Measurements from ENCODE around the gene CEBPA. TPM values are rescaled to one million over a fixed set of nuclear protein-coding genes. Genes with fewer than 3 reads are reported as not detected.

Gene CEBPA
- total RNA-seq (1 to 10 TPM; 1.1 to 1.3 TPM), polyA plus RNA-seq (1.6 TPM)

DNA sequence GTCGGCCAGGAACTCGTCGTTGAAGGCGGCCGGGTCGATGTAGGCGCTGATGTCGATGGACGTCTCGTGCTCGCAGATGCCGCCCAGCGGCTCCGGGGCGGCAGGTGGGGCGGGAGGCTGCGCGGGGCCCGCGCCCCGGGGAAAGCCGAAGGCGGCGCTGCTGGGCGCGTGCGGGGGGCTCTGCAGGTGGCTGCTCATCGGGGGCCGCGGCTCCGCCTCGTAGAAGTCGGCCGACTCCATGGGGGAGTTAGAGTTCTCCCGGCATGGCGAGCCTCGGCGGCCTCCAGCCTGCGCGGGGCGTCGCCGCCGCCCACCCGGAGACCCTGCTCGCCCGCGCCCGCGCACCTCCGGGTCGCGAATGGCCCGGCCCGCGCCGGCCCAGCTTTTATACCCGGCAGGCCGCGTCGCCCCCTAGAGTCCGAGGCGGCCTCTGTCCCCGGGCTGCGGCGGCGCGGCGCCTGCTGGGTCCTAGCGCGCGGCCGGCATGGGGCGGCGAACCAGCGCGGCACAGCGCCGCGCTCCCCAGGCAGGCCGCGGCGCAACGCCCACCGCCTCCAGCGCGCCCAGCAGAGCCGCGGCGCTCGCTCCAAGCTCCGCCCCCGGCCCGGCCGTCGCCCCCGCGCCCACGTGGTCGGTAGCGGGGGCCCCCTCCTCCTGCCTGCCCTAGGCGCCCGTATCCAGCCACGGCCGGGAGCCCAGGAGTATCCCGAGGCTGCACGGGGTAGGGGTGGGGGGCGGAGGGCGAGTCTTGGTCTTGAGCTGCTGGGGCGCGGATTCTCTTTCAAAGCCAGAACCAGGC lies at the start of gene CEBPA:
TSS of gene CEBPA (minus strand) at position 360 of the 799 bp plus-strand sequence. CDS start at position 240, 120 bp downstream.
- Histone ChIP-seq H3K9me3 (ENCODE audit: low read length) (no peaks in the 10 kb centered on the region), H3K27me3 (ENCODE audit: insufficient read depth, low read length, poor library complexity, severe bottlenecking) (peaks cover 8% of the 10 kb centered on the region), H3K27ac (ENCODE audit: low read depth, low read length) (no peak within 1 kb of the TSS), H3K4me3 (ENCODE audit: low read length) (peak within 1 kb of the TSS; percentile 41), H3K36me3 (ENCODE audit: insufficient read depth, low read length) (no peaks in the 10 kb centered on the region), H3K4me1 (ENCODE audit: insufficient read depth, low read length) (no peaks in the 10 kb centered on the region)
- Mint-ChIP-seq H3K27ac (no peak within 1 kb of the TSS), H3K36me3 (no peaks in the 10 kb centered on the region), H3K4me3 (peak within 1 kb of the TSS; percentile 63 to 84 (median 69)), H3K9me3 (no peaks in the 10 kb centered on the region), H3K27me3 (peaks cover 18 to 35% of the 10 kb centered on the region in 2 donors), H3K4me1 (peaks cover 2 to 11% (median 9%) of the 10 kb centered on the region in 3 donors)
- peak; percentile 20 to 73 (median 52) for DNase-seq
- CTCF ChIA-PET: interaction anchor here (2.2 kb wide), 1 partner anchor 67 kb away, joined by 6 read pairs; no protein-coding TSS in a partner anchor
- POLR2A ChIA-PET: interaction anchor here (1.4 kb wide), 1 partner anchor 71 kb away, joined by 5 read pairs; the partner anchor contains the start of gene CEBPG

DNA sequence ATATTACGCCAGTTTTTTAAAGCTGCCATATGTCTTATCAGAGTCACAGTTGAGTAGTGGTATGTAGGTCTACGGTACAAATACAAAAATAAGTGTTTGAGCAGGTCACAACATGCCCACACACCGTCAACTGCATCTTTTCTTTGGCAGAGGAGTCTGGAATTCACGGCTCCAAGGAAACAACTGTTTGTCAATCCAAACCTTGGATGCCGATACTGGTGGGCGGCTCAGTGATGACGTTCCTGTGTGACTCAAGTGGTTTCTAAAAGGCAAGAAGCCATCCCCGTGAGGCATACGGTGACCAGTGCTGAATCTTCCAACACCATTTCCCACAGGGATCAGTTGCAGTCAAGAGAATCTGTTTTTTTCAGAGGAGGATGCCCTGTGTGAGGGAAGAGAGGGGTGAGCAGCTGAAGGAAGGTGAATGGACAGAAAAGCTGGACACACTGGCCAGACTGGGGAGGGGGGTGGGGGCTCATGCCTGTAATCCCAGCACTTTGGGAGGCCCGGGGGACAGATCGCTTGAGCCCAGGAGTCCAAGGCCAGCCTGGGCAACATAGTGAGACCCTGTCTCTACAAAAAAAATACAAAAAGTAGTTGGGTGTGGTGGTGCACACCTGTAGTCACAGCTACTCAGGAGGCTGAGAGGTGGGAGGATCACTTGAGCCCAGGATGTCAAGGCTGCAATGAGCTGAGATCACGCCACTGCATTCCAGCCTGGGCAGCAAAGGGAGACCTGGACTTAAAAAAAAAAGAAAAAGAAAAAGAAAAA lies 48.4 kb upstream of the CEBPA start:
- no peak overlapping the region for H3K27ac ChIP-seq (ENCODE audit: low read depth, low read length)
- ChIA-PET POLR2A (no interaction called here), CTCF (no interaction called here)
- H3K9me3 ChIP-seq (ENCODE audit: low read length): no peaks in the 10 kb centered on the region
- H3K27ac Mint-ChIP-seq: peak overlapping the region in 1 of 8 donors; percentile 55
- no peaks in the 10 kb centered on the region for H3K4me1 ChIP-seq (ENCODE audit: insufficient read depth, low read length)
- no peaks in the 10 kb centered on the region for H3K36me3 ChIP-seq (ENCODE audit: insufficient read depth, low read length)
- H3K27me3 Mint-ChIP-seq: peaks cover 11 to 41% of the 10 kb centered on the region in 2 donors
- H3K4me3 Mint-ChIP-seq: no peak overlapping the region
- no peaks in the 10 kb centered on the region for H3K4me1 Mint-ChIP-seq
- H3K4me3 ChIP-seq (ENCODE audit: low read length): no peak overlapping the region
- H3K36me3 Mint-ChIP-seq: no peaks in the 10 kb centered on the region
- no peak for DNase-seq
- peaks cover 0 to 6% (median 4%) of the 10 kb centered on the region in 5 donors for H3K9me3 Mint-ChIP-seq
- peaks cover 16% of the 10 kb centered on the region for H3K27me3 ChIP-seq (ENCODE audit: insufficient read depth, low read length, poor library complexity, severe bottlenecking)

DNA sequence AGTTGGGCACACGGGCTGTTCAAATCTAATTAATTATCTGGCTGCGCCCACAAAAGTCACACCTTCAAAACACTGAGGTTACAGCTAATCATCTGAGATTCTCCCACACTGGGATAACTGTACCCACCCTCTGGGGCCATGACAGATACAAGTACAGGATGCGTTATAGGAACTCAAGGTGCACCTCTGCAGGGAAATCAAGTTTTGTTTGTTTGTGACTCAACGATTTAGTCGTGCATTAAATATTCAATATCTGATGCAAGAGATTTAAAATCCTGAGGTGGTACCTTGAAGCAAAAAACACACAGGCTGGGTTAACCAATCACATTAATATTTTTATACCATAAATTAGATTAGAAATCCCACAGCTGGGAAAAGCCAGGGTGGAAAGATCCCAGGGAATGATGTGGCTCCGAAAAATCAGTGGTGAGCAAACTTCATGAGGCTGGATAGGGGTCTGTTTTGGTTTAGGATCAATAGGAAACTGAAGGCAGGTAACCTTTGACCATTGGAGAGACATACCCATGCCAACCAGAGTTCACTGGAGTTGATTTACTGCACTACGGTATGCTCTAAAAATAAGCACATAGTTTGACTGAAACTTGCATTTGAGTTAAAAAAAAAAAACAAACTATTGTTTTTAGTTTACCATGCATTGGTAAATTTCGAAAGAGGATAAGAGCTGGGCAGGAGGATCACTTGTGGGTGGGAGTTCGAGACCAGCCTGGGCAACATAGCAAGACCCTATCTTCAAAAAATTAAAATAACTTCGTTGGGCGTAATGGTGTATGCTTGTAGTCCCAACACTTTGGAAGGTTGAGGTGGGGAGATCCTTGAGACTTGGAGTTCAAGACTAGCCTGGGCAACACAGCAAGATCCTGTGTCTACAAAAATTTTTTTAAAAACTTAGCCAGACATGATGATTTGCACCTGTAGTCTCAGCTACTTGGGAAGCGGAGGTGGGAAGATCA lies 47.3 kb upstream of the CEBPA start:
- no peaks in the 10 kb centered on the region for H3K36me3 Mint-ChIP-seq
- no peaks in the 10 kb centered on the region for H3K36me3 ChIP-seq (ENCODE audit: insufficient read depth, low read length)
- H3K4me1 Mint-ChIP-seq: no peaks in the 10 kb centered on the region
- ChIA-PET CTCF (no interaction called here), POLR2A (no interaction called here)
- H3K9me3 Mint-ChIP-seq: peaks cover 0 to 6% (median 0%) of the 10 kb centered on the region in 5 donors
- H3K9me3 ChIP-seq (ENCODE audit: low read length): no peaks in the 10 kb centered on the region
- H3K27me3 ChIP-seq (ENCODE audit: insufficient read depth, low read length, poor library complexity, severe bottlenecking): peaks cover 16% of the 10 kb centered on the region
- no peak overlapping the region for H3K27ac Mint-ChIP-seq
- H3K27me3 Mint-ChIP-seq: peaks cover 15 to 47% of the 10 kb centered on the region in 2 donors
- H3K4me3 ChIP-seq (ENCODE audit: low read length): no peak overlapping the region
- H3K4me1 ChIP-seq (ENCODE audit: insufficient read depth, low read length): no peaks in the 10 kb centered on the region
- no peak for DNase-seq
- H3K4me3 Mint-ChIP-seq: no peak overlapping the region
- H3K27ac ChIP-seq (ENCODE audit: low read depth, low read length): no peak overlapping the region

DNA sequence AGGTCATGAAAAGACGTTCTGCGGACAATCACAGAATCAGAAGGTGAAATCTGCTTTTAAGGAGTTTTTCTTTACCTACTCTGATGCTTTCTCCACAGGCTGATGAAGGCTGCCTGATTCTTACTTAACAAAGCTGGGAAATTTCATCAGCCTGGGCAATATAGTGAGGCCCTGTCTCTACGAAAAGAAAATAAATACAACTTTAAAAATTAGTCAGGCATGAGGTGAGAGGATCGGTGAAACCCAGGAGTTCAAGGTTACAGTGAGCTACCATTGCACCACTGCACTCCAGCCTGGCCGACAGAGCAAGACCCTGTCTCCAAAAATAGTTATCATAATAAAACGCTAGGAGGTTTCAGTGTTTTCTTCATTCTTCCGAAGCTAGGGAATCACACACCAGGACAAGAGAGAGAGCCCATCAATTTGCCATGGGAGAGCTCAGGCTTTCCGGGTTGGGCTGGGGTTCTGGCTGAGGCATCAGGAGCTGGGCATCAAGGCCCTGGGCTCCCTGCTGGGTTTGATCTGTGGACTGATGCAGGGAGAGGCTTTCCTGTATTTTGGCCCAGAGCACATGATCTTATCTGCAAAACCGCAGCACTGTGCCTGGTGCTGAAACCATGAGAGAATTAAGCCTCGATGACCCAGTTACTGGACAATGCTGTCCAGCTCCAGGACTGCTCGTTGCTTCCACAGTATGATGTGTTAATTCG lies 46.1 kb upstream of the CEBPA start:
- Mint-ChIP-seq H3K9me3 (peaks cover 0 to 6% (median 0%) of the 10 kb centered on the region in 5 donors), H3K4me3 (no peak overlapping the region), H3K27me3 (peaks cover 19 to 55% of the 10 kb centered on the region in 2 donors), H3K36me3 (no peaks in the 10 kb centered on the region), H3K27ac (no peak overlapping the region), H3K4me1 (no peaks in the 10 kb centered on the region)
- no peak overlapping the region for H3K4me3 ChIP-seq (ENCODE audit: low read length)
- ChIA-PET POLR2A (no interaction called here), CTCF (no interaction called here)
- no peak for DNase-seq
- no peaks in the 10 kb centered on the region for H3K9me3 ChIP-seq (ENCODE audit: low read length)
- H3K27me3 ChIP-seq (ENCODE audit: insufficient read depth, low read length, poor library complexity, severe bottlenecking): peaks cover 16% of the 10 kb centered on the region
- no peaks in the 10 kb centered on the region for H3K36me3 ChIP-seq (ENCODE audit: insufficient read depth, low read length)
- H3K27ac ChIP-seq (ENCODE audit: low read depth, low read length): no peak overlapping the region
- no peaks in the 10 kb centered on the region for H3K4me1 ChIP-seq (ENCODE audit: insufficient read depth, low read length)

DNA sequence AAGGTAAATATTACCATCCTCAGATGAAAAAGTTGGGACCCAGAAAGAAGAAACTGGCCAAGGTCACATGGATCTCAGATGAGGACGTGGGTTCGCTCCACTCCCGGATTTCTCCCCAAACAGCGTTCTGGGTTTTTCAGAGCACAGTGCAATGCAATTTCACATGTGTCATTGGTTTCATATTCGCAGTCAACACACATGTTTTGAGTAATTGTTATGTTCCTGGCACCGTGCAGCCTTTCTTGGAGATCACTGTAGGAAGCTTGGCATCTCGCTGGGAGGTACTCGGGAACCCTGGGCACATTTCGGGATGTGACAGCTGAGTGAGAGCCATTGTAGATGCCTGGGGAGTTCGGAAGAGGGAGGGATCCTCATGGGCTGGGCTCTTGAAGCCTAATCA lies 45.0 kb upstream of the CEBPA start:
- peaks cover 16% of the 10 kb centered on the region for H3K27me3 ChIP-seq (ENCODE audit: insufficient read depth, low read length, poor library complexity, severe bottlenecking)
- H3K9me3 ChIP-seq (ENCODE audit: low read length): no peaks in the 10 kb centered on the region
- ChIA-PET POLR2A (no interaction called here), CTCF (no interaction called here)
- peaks cover 0 to 6% (median 0%) of the 10 kb centered on the region in 5 donors for H3K9me3 Mint-ChIP-seq
- H3K4me1 ChIP-seq (ENCODE audit: insufficient read depth, low read length): no peaks in the 10 kb centered on the region
- no peak overlapping the region for H3K4me3 Mint-ChIP-seq
- H3K27ac Mint-ChIP-seq: no peak overlapping the region
- no peaks in the 10 kb centered on the region for H3K36me3 ChIP-seq (ENCODE audit: insufficient read depth, low read length)
- no peak overlapping the region for H3K27ac ChIP-seq (ENCODE audit: low read depth, low read length)
- DNase-seq: no peak
- H3K36me3 Mint-ChIP-seq: no peaks in the 10 kb centered on the region
- peaks cover 17 to 66% of the 10 kb centered on the region in 2 donors for H3K27me3 Mint-ChIP-seq
- no peaks in the 10 kb centered on the region for H3K4me1 Mint-ChIP-seq
- H3K4me3 ChIP-seq (ENCODE audit: low read length): no peak overlapping the region

DNA sequence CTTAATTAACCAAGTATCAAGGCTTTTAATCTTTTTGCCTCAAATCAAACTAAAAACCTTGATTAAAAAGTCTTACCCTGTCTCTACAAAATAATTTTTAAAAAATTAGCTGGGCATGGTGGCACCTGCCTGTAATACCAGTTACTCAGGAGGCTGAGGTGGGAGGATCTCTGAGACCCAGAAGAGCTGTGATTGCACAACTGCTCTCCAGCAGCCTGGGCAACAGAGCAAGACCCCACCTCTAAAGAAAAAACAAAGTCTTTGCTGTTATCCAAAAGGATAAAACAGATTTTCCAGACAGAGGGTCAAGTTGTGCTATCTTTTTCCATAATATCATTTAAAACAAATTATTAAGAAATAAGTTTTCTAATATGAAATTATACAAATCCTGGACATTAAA lies 44.3 kb upstream of the CEBPA start:
- Mint-ChIP-seq H3K27ac (no peak overlapping the region), H3K36me3 (no peaks in the 10 kb centered on the region), H3K27me3 (peaks cover 17 to 73% of the 10 kb centered on the region in 2 donors), H3K9me3 (peaks cover 0 to 6% (median 0%) of the 10 kb centered on the region in 5 donors), H3K4me3 (no peak overlapping the region), H3K4me1 (no peaks in the 10 kb centered on the region)
- Histone ChIP-seq H3K9me3 (ENCODE audit: low read length) (no peaks in the 10 kb centered on the region), H3K27me3 (ENCODE audit: insufficient read depth, low read length, poor library complexity, severe bottlenecking) (peaks cover 16% of the 10 kb centered on the region), H3K4me1 (ENCODE audit: insufficient read depth, low read length) (no peaks in the 10 kb centered on the region), H3K27ac (ENCODE audit: low read depth, low read length) (no peak overlapping the region), H3K36me3 (ENCODE audit: insufficient read depth, low read length) (no peaks in the 10 kb centered on the region), H3K4me3 (ENCODE audit: low read length) (no peak overlapping the region)
- ChIA-PET CTCF (no interaction called here), POLR2A (no interaction called here)
- no peak for DNase-seq

DNA sequence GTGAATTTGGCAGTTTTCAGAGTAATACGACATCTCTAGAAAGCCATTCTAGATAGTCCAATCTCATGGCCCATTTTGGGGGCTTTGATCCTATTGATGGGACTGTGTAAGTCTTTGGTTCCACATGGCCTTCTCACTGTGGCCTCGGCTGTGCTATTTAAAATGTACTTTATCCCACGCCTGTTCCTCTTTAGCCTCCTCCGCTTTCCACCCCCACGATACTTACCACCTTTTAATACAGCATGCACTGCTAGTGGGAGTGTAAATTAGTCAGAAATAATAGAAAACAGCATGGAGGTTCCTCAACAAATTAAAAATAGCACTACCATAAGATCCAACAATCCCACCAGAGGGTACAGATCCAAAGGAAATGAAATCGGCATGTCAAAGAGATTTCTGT lies 42.8 kb upstream of the CEBPA start:
- no peak overlapping the region for H3K27ac ChIP-seq (ENCODE audit: low read depth, low read length)
- ChIA-PET POLR2A (no interaction called here), CTCF (no interaction called here)
- peaks cover 19 to 74% of the 10 kb centered on the region in 2 donors for H3K27me3 Mint-ChIP-seq
- H3K4me1 ChIP-seq (ENCODE audit: insufficient read depth, low read length): no peaks in the 10 kb centered on the region
- H3K4me3 Mint-ChIP-seq: no peak overlapping the region
- no peaks in the 10 kb centered on the region for H3K36me3 Mint-ChIP-seq
- H3K27ac Mint-ChIP-seq: no peak overlapping the region
- no peaks in the 10 kb centered on the region for H3K36me3 ChIP-seq (ENCODE audit: insufficient read depth, low read length)
- no peaks in the 10 kb centered on the region for H3K4me1 Mint-ChIP-seq
- H3K4me3 ChIP-seq (ENCODE audit: low read length): no peak overlapping the region
- DNase-seq: no peak
- H3K9me3 Mint-ChIP-seq: peaks cover 0 to 4% (median 0%) of the 10 kb centered on the region in 5 donors
- no peaks in the 10 kb centered on the region for H3K9me3 ChIP-seq (ENCODE audit: low read length)
- peaks cover 16% of the 10 kb centered on the region for H3K27me3 ChIP-seq (ENCODE audit: insufficient read depth, low read length, poor library complexity, severe bottlenecking)

Measured in CD8-positive, alpha-beta memory T cell (primary cell).